WTC11 (cell line): Measurements from ENCODE around the gene SMAD6.

ENCODE experiments used
- FOXJ3 ChIP-seq: sonication (generic); formaldehyde crosslinking; IDR thresholded peaks from 2 replicates; pipeline ENCODE4 v1.9.0; 2021; ENCODE audit warnings: missing genetic modification reagents, mild to moderate bottlenecking, borderline replicate concordance
- GABPB1 ChIP-seq: sonication (generic); formaldehyde crosslinking; IDR thresholded peaks from 2 replicates; pipeline ENCODE4 v1.8.1; 2023; ENCODE audit warnings: mild to moderate bottlenecking, missing genetic modification reagents
- HMGA2 ChIP-seq: fragments of 250-450 bp; sonication (Bioruptor Pico); IDR thresholded peaks from 2 replicates; pipeline ENCODE4 v1.4.0; 2021; ENCODE audit warnings: mild to moderate bottlenecking, moderate library complexity
- TF ChIP-seq, protein P1 (sequence below): fragments of 200-600 bp; IDR thresholded peaks from 2 replicates; pipeline ENCODE4 v1.8.0; 2022; ENCODE audit warnings: antibody characterized with exemption
- TF ChIP-seq, protein P2 (sequence below): fragments of 250-450 bp; sonication (Bioruptor Pico); IDR thresholded peaks from 2 replicates; pipeline ENCODE4 v1.9.0; 2021; ENCODE audit warnings: mild to moderate bottlenecking
- TF ChIP-seq, protein P3 (sequence below): sonication (generic); formaldehyde crosslinking; IDR thresholded peaks from 2 replicates; pipeline ENCODE4 v1.8.1; 2022; ENCODE audit warnings: missing genetic modification reagents, borderline replicate concordance

DNA sequence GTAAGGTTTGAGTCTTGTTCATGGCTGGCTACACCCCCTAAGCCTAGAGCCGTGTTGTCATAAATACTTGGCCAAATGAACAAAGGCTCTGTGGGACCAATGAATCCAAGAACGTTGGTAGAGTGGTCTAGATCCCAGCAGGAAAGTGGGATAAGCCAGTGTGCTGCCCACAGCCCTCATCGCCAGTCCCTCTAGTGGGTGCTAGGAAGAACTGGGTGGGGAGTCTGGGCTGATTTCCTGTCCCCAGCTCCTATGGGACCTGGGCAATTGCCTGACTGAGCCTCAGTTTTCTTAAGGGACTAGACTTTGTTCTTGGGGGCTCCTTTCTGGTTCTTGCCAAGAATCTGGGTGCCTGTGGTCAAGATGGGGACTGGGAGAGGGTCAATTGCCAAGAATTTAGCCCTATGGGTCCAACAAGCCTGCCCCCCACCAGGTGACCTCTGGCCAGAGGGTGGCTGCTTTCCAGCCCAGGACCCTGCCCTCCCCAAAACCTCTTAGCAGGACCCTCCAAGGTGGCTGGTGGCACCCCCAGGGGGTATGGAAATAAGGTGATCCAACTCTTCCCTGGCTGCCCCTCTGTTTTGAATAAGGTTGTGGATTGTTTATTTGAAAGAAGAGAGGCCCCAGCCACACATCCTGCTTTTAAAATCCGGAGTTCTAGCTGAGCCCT lies 42.7 kb downstream of the SMAD6 start:
- no peak for TF ChIP-seq HMGA2 (CRISPR knock-in tag)
- TF ChIP-seq, protein P1, sequence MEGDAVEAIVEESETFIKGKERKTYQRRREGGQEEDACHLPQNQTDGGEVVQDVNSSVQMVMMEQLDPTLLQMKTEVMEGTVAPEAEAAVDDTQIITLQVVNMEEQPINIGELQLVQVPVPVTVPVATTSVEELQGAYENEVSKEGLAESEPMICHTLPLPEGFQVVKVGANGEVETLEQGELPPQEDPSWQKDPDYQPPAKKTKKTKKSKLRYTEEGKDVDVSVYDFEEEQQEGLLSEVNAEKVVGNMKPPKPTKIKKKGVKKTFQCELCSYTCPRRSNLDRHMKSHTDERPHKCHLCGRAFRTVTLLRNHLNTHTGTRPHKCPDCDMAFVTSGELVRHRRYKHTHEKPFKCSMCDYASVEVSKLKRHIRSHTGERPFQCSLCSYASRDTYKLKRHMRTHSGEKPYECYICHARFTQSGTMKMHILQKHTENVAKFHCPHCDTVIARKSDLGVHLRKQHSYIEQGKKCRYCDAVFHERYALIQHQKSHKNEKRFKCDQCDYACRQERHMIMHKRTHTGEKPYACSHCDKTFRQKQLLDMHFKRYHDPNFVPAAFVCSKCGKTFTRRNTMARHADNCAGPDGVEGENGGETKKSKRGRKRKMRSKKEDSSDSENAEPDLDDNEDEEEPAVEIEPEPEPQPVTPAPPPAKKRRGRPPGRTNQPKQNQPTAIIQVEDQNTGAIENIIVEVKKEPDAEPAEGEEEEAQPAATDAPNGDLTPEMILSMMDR, result no peak
- no peak for TF ChIP-seq FOXJ3 (CRISPR knock-in tag)
- no peak for TF ChIP-seq GABPB1 (CRISPR knock-in tag)
- TF ChIP-seq, protein P2, sequence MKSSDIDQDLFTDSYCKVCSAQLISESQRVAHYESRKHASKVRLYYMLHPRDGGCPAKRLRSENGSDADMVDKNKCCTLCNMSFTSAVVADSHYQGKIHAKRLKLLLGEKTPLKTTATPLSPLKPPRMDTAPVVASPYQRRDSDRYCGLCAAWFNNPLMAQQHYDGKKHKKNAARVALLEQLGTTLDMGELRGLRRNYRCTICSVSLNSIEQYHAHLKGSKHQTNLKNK (CRISPR knock-in tag), result no peak
- TF ChIP-seq, protein P3, sequence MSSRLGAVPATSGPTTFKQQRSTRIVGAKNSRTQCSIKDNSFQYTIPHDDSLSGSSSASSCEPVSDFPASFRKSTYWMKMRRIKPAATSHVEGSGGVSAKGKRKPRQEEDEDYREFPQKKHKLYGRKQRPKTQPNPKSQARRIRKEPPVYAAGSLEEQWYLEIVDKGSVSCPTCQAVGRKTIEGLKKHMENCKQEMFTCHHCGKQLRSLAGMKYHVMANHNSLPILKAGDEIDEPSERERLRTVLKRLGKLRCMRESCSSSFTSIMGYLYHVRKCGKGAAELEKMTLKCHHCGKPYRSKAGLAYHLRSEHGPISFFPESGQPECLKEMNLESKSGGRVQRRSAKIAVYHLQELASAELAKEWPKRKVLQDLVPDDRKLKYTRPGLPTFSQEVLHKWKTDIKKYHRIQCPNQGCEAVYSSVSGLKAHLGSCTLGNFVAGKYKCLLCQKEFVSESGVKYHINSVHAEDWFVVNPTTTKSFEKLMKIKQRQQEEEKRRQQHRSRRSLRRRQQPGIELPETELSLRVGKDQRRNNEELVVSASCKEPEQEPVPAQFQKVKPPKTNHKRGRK (CRISPR knock-in tag), result no peak
